OCI-LY3 (cell line): ENCODE results near the gene MTX3.

ENCODE experiments used
- CTCF ChIP-seq: fragments of 200-600, 300-600 bp; sonication (generic); IDR thresholded peaks from 2 replicates; pipeline ENCODE4 v1.5.1; 2014; ENCODE audit warnings: antibody characterized with exemption, low read length, low read depth
- EZH2phosphoT487 ChIP-seq: fragments of 200-600 bp; shearing (Covaris generic); IDR thresholded peaks from 2 replicates; pipeline ENCODE4 v1.6.1; 2018; ENCODE audit warnings: antibody characterized with exemption, mixed run types, low read depth

GRCh38 chr5:79929095-79929494 is 62.0 kb downstream of the MTX3 start:
- no peak for TF ChIP-seq CTCF
- TF ChIP-seq EZH2phosphoT487: no peak
